ENCODE data around the gene DUSP5.
A peak's percentile ranks its signal among the peaks of the same experiment; 100 is the strongest.

Gene DUSP5

DNA sequence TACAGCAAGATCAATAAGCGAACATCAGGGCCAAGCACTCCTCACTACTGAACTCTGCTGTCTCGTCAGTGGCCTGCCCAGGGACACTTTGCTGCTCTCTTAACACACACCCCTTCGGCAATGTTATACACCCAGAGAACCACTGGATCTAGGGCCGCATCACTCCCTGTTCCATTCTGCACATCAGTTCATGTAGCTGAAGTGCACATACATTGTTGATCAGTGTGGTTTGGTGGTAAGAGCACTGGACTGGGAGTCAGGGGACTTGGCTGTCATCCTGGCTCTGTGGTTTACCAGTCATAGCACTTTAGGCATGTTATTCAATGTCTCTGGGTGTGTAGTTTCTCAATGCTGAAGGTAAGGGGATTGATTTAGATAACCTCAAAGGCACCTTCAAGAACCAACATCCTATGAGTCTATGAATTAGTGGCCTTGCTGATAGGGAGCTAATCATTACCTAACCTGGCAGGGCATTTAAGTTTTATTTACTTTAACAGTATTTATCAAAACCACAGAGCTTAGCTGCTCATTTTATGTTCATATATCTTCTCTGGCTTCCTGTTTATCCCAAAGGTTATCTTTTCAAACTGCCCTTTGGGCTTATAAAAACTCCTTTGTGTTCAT lies 24.8 kb downstream of the DUSP5 start (continued):
- TF ChIP-seq, protein P1, sequence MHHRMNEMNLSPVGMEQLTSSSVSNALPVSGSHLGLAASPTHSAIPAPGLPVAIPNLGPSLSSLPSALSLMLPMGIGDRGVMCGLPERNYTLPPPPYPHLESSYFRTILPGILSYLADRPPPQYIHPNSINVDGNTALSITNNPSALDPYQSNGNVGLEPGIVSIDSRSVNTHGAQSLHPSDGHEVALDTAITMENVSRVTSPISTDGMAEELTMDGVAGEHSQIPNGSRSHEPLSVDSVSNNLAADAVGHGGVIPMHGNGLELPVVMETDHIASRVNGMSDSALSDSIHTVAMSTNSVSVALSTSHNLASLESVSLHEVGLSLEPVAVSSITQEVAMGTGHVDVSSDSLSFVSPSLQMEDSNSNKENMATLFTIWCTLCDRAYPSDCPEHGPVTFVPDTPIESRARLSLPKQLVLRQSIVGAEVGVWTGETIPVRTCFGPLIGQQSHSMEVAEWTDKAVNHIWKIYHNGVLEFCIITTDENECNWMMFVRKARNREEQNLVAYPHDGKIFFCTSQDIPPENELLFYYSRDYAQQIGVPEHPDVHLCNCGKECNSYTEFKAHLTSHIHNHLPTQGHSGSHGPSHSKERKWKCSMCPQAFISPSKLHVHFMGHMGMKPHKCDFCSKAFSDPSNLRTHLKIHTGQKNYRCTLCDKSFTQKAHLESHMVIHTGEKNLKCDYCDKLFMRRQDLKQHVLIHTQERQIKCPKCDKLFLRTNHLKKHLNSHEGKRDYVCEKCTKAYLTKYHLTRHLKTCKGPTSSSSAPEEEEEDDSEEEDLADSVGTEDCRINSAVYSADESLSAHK (tag by site-specific recombination; IDR thresholded peaks at IDR 0.05): no peak
- TF ChIP-seq, protein P2, sequence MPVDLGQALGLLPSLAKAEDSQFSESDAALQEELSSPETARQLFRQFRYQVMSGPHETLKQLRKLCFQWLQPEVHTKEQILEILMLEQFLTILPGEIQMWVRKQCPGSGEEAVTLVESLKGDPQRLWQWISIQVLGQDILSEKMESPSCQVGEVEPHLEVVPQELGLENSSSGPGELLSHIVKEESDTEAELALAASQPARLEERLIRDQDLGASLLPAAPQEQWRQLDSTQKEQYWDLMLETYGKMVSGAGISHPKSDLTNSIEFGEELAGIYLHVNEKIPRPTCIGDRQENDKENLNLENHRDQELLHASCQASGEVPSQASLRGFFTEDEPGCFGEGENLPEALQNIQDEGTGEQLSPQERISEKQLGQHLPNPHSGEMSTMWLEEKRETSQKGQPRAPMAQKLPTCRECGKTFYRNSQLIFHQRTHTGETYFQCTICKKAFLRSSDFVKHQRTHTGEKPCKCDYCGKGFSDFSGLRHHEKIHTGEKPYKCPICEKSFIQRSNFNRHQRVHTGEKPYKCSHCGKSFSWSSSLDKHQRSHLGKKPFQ (tag by site-specific recombination; IDR thresholded peaks at IDR 0.05): no peak
- TF ChIP-seq OSR2 (tag by site-specific recombination; IDR thresholded peaks at IDR 0.05): peak; percentile 43; the same call in 1 of the 2 replicates
- TF ChIP-seq ZNF747 (tag by site-specific recombination; IDR thresholded peaks at IDR 0.05): no peak
- TF ChIP-seq, protein P3, sequence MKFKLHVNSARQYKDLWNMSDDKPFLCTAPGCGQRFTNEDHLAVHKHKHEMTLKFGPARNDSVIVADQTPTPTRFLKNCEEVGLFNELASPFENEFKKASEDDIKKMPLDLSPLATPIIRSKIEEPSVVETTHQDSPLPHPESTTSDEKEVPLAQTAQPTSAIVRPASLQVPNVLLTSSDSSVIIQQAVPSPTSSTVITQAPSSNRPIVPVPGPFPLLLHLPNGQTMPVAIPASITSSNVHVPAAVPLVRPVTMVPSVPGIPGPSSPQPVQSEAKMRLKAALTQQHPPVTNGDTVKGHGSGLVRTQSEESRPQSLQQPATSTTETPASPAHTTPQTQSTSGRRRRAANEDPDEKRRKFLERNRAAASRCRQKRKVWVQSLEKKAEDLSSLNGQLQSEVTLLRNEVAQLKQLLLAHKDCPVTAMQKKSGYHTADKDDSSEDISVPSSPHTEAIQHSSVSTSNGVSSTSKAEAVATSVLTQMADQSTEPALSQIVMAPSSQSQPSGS (tag by site-specific recombination; IDR thresholded peaks at IDR 0.05; ENCODE audit: low read depth): no peak
- no peak for TF ChIP-seq ZNF302 (tag by site-specific recombination; IDR thresholded peaks at IDR 0.05; ENCODE audit: low read depth)
- no peak for TF ChIP-seq ZNF654 (tag by site-specific recombination; IDR thresholded peaks at IDR 0.05; ENCODE audit: low read depth)
- TF ChIP-seq ZNF2 (tag by site-specific recombination; IDR thresholded peaks at IDR 0.05): no peak
- TF ChIP-seq, protein P4, sequence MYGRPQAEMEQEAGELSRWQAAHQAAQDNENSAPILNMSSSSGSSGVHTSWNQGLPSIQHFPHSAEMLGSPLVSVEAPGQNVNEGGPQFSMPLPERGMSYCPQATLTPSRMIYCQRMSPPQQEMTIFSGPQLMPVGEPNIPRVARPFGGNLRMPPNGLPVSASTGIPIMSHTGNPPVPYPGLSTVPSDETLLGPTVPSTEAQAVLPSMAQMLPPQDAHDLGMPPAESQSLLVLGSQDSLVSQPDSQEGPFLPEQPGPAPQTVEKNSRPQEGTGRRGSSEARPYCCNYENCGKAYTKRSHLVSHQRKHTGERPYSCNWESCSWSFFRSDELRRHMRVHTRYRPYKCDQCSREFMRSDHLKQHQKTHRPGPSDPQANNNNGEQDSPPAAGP (tag by site-specific recombination; IDR thresholded peaks at IDR 0.05): no peak
- TF ChIP-seq PRDM1 (tag by site-specific recombination; IDR thresholded peaks at IDR 0.05): no peak
- no peak for TF ChIP-seq ZNF354C (tag by site-specific recombination; IDR thresholded peaks at IDR 0.05; ENCODE audit: borderline replicate concordance, low read depth)
- TF ChIP-seq KLF9 (tag by site-specific recombination; IDR thresholded peaks at IDR 0.05; ENCODE audit: low read depth): no peak

DNA sequence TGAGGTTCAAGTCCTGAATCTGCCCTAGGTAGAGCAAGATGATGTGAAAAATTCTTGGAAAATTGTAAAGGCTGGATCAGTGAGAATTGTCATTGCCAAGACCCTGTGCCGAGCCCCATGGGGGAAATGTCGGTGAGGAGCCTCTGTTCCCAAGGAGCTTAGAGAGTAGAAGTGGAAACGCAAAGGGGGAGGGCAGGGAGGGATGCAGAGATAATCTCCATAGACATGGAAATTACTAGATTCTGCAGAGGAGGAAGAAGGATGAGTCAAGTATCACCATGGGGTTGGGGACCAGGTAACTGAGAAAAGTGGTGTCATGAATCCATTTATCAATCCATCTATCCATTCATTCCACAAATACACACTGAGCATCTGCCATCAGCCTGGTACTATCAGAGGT lies 26.0 kb downstream of the DUSP5 start:
- Histone ChIP-seq H3K36me3 (ENCODE audit: control insufficient read depth in 2 of 2, insufficient read depth in 1 of 2, low read length in 2 of 2) (no peaks in the 10 kb centered on the region; a peak in 1 of 3 replicates), H3K9me3 (ENCODE audit: control insufficient read depth, insufficient read depth, low read depth, low read length) (no peaks in the 10 kb centered on the region), H3K4me3 (ENCODE audit: low read depth, low read length) (no peak overlapping the region), H3K27ac (ENCODE audit: extremely low read depth, low read depth, low read length) (no peak overlapping the region; the same call in 1 of the 2 replicates), H3K4me1 (ENCODE audit: control insufficient read depth, insufficient read depth, low read length) (peaks cover 31% of the 10 kb centered on the region)
- CTCF ChIA-PET: no interaction called here
- POLR2A ChIA-PET: no interaction called here
- TF ChIP-seq, protein P5, sequence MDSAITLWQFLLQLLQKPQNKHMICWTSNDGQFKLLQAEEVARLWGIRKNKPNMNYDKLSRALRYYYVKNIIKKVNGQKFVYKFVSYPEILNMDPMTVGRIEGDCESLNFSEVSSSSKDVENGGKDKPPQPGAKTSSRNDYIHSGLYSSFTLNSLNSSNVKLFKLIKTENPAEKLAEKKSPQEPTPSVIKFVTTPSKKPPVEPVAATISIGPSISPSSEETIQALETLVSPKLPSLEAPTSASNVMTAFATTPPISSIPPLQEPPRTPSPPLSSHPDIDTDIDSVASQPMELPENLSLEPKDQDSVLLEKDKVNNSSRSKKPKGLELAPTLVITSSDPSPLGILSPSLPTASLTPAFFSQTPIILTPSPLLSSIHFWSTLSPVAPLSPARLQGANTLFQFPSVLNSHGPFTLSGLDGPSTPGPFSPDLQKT (IDR thresholded peaks at IDR 0.05; ENCODE audit: borderline replicate concordance, low read depth, low read length): no peak
- TF ChIP-seq MYNN (tag by site-specific recombination; IDR thresholded peaks at IDR 0.05; ENCODE audit: borderline replicate concordance) (no peak), SP7 (tag by site-specific recombination; IDR thresholded peaks at IDR 0.05) (no peak), ZBTB17 (tag by site-specific recombination; IDR thresholded peaks at IDR 0.05) (no peak), ZNF19 (tag by site-specific recombination; IDR thresholded peaks at IDR 0.05; ENCODE audit: low read depth) (no peak), ZNF221 (tag by site-specific recombination; IDR thresholded peaks at IDR 0.05; ENCODE audit: borderline replicate concordance) (no peak)
- TF ChIP-seq, protein P6, sequence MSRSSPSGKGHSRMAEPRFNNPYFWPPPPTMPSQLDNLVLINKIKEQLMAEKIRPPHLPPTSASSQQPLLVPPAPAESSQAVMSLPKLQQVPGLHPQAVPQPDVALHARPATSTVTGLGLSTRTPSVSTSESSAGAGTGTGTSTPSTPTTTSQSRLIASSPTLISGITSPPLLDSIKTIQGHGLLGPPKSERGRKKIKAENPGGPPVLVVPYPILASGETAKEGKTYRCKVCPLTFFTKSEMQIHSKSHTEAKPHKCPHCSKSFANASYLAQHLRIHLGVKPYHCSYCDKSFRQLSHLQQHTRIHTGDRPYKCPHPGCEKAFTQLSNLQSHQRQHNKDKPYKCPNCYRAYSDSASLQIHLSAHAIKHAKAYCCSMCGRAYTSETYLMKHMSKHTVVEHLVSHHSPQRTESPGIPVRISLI (tag by site-specific recombination; IDR thresholded peaks at IDR 0.05): no peak
